Neuronal stem cell (in vitro differentiated cells): ENCODE measurements around the gene ALG1.

ENCODE experiments used
- DNase-seq: peaks from one replicate; pipeline ENCODE4 v3.0.0-alpha.2; 2013; ENCODE audit warnings: low spot score
- H2AFZ ChIP-seq: one replicate; pipeline ENCODE4 v1.6.1; 2013; ENCODE audit warnings: mild to moderate bottlenecking, low read length, inconsistent platforms
- H2AK5ac ChIP-seq: 2 replicates; pipeline ENCODE4 v1.6.1; 2013; ENCODE audit warnings: low read depth, mild to moderate bottlenecking, inconsistent platforms, low read length, moderate library complexity, mixed read lengths
- H2BK120ac ChIP-seq: 2 replicates; pipeline ENCODE4 v1.6.1; 2013; ENCODE audit warnings: low read depth, mild to moderate bottlenecking, inconsistent platforms, low read length, moderate library complexity, mixed read lengths
- H2BK12ac ChIP-seq: one replicate; pipeline ENCODE4 v1.6.1; 2013; ENCODE audit warnings: low read length, inconsistent platforms
- H2BK15ac ChIP-seq: 2 replicates; pipeline ENCODE4 v1.6.1; 2013; ENCODE audit warnings: mild to moderate bottlenecking, low read length, inconsistent platforms, mixed read lengths
- H2BK5ac ChIP-seq: one replicate; pipeline ENCODE4 v1.6.1; 2013; ENCODE audit warnings: inconsistent platforms, mild to moderate bottlenecking, low read length, moderate library complexity
- H3K14ac ChIP-seq: one replicate; pipeline ENCODE4 v1.6.1; 2013; ENCODE audit warnings: low read length, inconsistent platforms
- H3K18ac ChIP-seq: 2 replicates; pipeline ENCODE4 v1.6.1; 2013; ENCODE audit warnings: low read length, inconsistent platforms
- H3K23ac ChIP-seq: 2 replicates; pipeline ENCODE4 v1.6.1; 2013; ENCODE audit warnings: low read depth, mild to moderate bottlenecking, mixed read lengths, low read length, inconsistent platforms; ENCODE audit not compliant: poor library complexity
- H3K27ac ChIP-seq: replicated peaks from 3 replicates; pipeline ENCODE4 v1.5.1; 2013; ENCODE audit warnings: low read length, inconsistent platforms
- H3K27me3 ChIP-seq, 3 experiments: 2 replicates each; pipeline ENCODE4 v1.6.1; 2013; ENCODE audit warnings: low read length in 3 of 3, mild to moderate bottlenecking in 2 of 3, inconsistent platforms in 1 of 3, low read depth in 1 of 3, mixed read lengths in 1 of 3, moderate library complexity in 1 of 3; ENCODE audit not compliant: control insufficient read depth in 3 of 3, insufficient read depth in 3 of 3
- H3K36me3 ChIP-seq, 2 donors: replicated peaks in 1 of 2; 2 replicates each; pipeline ENCODE4 v1.6.1; 2013; ENCODE audit warnings: low read length in 2 of 2; ENCODE audit not compliant: control insufficient read depth in 2 of 2, insufficient read depth in 2 of 2
- H3K4ac ChIP-seq: 2 replicates; pipeline ENCODE4 v1.6.1; 2013; ENCODE audit warnings: inconsistent platforms, mild to moderate bottlenecking, low read length, moderate library complexity
- H3K4me1 ChIP-seq, 2 donors: 1 replicate in 1 of 2; 2 replicates in 1 of 2; pipeline ENCODE4 v1.6.1; 2013; ENCODE audit warnings: low read length in 2 of 2, low read depth in 1 of 2; ENCODE audit not compliant: control insufficient read depth in 2 of 2, insufficient read depth in 1 of 2
- H3K4me2 ChIP-seq: one replicate; pipeline ENCODE4 v1.6.1; 2013; ENCODE audit warnings: mild to moderate bottlenecking, low read length, inconsistent platforms; ENCODE audit not compliant: insufficient read depth, poor library complexity, severe bottlenecking
- H3K4me3 ChIP-seq, 2 donors: 2 replicates each; pipeline ENCODE4 v1.5.1; 2013; ENCODE audit warnings: low read length in 2 of 2, mild to moderate bottlenecking in 2 of 2, inconsistent platforms in 1 of 2, moderate library complexity in 1 of 2
- H3K79me1 ChIP-seq: one replicate; pipeline ENCODE4 v1.6.1; 2013; ENCODE audit warnings: low read depth, mild to moderate bottlenecking, inconsistent platforms, low read length, moderate library complexity
- H3K9ac ChIP-seq: one replicate; pipeline ENCODE4 v1.6.1; 2013; ENCODE audit warnings: mild to moderate bottlenecking, low read depth, low read length, inconsistent platforms; ENCODE audit not compliant: poor library complexity
- H3K9me3 ChIP-seq, 2 donors: replicated peaks in 1 of 2; 2 replicates each; pipeline versions ENCODE3 to v1.6.1; 2013; ENCODE audit warnings: low read length in 2 of 2, mild to moderate bottlenecking in 2 of 2, inconsistent platforms in 1 of 2, low read depth in 1 of 2, mixed read lengths in 1 of 2, moderate library complexity in 1 of 2; ENCODE audit not compliant: control insufficient read depth in 2 of 2, insufficient read depth in 1 of 2
- H4K8ac ChIP-seq: one replicate; pipeline ENCODE4 v1.6.1; 2013; ENCODE audit warnings: low read depth, mild to moderate bottlenecking, inconsistent platforms, low read length, moderate library complexity
- H4K91ac ChIP-seq: one replicate; pipeline ENCODE4 v1.6.1; 2013; ENCODE audit warnings: low read length, low read depth, mild to moderate bottlenecking, inconsistent platforms; ENCODE audit not compliant: poor library complexity
- WGBS, 2 donors: extraction: QIAGEN DNeasy Blood & Tissue Kit; methylation state at CpG; one replicate each; pipeline ENCODE4 v1.1.7; 2013; ENCODE audit warnings: missing lambda C conversion rate in 2 of 2, mixed read lengths in 1 of 2; ENCODE audit not compliant: insufficient read length in 2 of 2, insufficient replicate concordance in 1 of 2; ENCODE audit errors: extremely low coverage in 2 of 2; 5-methylcytosine and 5-hydroxymethylcytosine counted together

The ALG1 gene

GRCh38 chr16:5030251-5030870 lies 41.3 kb upstream of the ALG1 start:
- Histone ChIP-seq H2BK15ac (no peak overlapping the region), H3K79me1 (peaks cover 7% of the 10 kb centered on the region), H2BK5ac (no peak overlapping the region), H3K9ac (no peak overlapping the region), H3K4me1 (peaks cover 0 to 12% of the 10 kb centered on the region in 2 donors), H2AK5ac (no peak overlapping the region), H2AFZ (no peak overlapping the region), H3K23ac (no peak overlapping the region), H3K27ac (no peak overlapping the region), H4K91ac (no peak overlapping the region), H3K18ac (no peak overlapping the region), H3K36me3 (no peaks in the 10 kb centered on the region), H3K4me3 (no peak overlapping the region), H2BK120ac (no peak overlapping the region), H3K27me3 (peaks cover 0 to 1% (median 0%) of the 10 kb centered on the region in 3 experiments), H3K4me2 (no peak overlapping the region), H3K4ac (no peak overlapping the region), H4K8ac (peak overlapping the region; percentile 48), H2BK12ac (no peak overlapping the region), H3K9me3 (no peaks in the 10 kb centered on the region), H3K14ac (no peak overlapping the region)
- no peak for DNase-seq
- WGBS, 2 donors, result no CpG with 5 or more reads among the region's 12 CpGs

- no peaks in the 10 kb centered on the region for H3K36me3 ChIP-seq
- H3K27me3 ChIP-seq, result peaks cover 0 to 1% (median 0%) of the 10 kb centered on the region in 3 experiments
- no peak overlapping the region for H2BK120ac ChIP-seq
- no peak overlapping the region for H2BK5ac ChIP-seq
- DNase-seq, result no peak
- H3K4me2 ChIP-seq, result no peak overlapping the region
- no peak overlapping the region for H3K4me3 ChIP-seq
- H2BK12ac ChIP-seq, result no peak overlapping the region
- H4K8ac ChIP-seq, result no peak overlapping the region
- H4K91ac ChIP-seq, result no peak overlapping the region
- no peak overlapping the region for H3K4ac ChIP-seq
- H3K79me1 ChIP-seq, result peaks cover 7% of the 10 kb centered on the region
- no peak overlapping the region for H3K14ac ChIP-seq
- no peak overlapping the region for H2BK15ac ChIP-seq
- H2AK5ac ChIP-seq, result no peak overlapping the region
- no peaks in the 10 kb centered on the region for H3K9me3 ChIP-seq
- H3K27ac ChIP-seq, result no peak overlapping the region
- no peak overlapping the region for H3K23ac ChIP-seq
- no peak overlapping the region for H3K18ac ChIP-seq
- no peak overlapping the region for H3K9ac ChIP-seq
- no CpG with 5 or more reads among the region's 7 CpGs for WGBS, 2 donors
- H3K4me1 ChIP-seq, result peaks cover under 1 to 19% of the 10 kb centered on the region in 2 donors
- H2AFZ ChIP-seq, result no peak overlapping the region
These were observed 40.0 kb upstream of the ALG1 start for GRCh38 chr16:5031601-5032000.

- no peak for DNase-seq
- Histone ChIP-seq H3K23ac (no peak overlapping the region), H2AFZ (peak overlapping the region; percentile 100), H3K4me3 (peak overlapping the region; percentile 75 to 96), H3K9me3 (no peaks in the 10 kb centered on the region), H2BK15ac (no peak overlapping the region), H3K4ac (no peak overlapping the region), H3K27ac (no peak overlapping the region), H2BK120ac (no peak overlapping the region), H4K8ac (no peak overlapping the region), H3K14ac (no peak overlapping the region), H4K91ac (no peak overlapping the region), H3K27me3 (peaks cover 0 to 1% (median 0%) of the 10 kb centered on the region in 3 experiments), H3K79me1 (peaks cover 7% of the 10 kb centered on the region), H2AK5ac (no peak overlapping the region), H3K4me1 (peaks cover 2 to 19% of the 10 kb centered on the region in 2 donors), H3K18ac (no peak overlapping the region), H3K4me2 (peak overlapping the region; percentile 95), H2BK12ac (no peak overlapping the region), H3K36me3 (no peaks in the 10 kb centered on the region), H2BK5ac (no peak overlapping the region), H3K9ac (no peak overlapping the region)
- WGBS, 2 donors, result no CpG with 5 or more reads among the region's 12 CpGs
These were observed 38.9 kb upstream of the ALG1 start for GRCh38 chr16:5032748-5033167.

- H2BK15ac ChIP-seq, result peak within 1 kb of the TSS; percentile 69
- H3K18ac ChIP-seq, result peak within 1 kb of the TSS; percentile 79
- H3K4me1 ChIP-seq, result peaks cover 2 to 19% of the 10 kb centered on the region in 2 donors
- WGBS, 2 donors, result no CpG with 5 or more reads among the region's 104 CpGs
- H4K91ac ChIP-seq, result no peak within 1 kb of the TSS
- peaks cover 0 to 1% (median 0%) of the 10 kb centered on the region in 3 experiments for H3K27me3 ChIP-seq
- peak within 1 kb of the TSS; percentile 86 for H3K23ac ChIP-seq
- H2BK5ac ChIP-seq, result no peak within 1 kb of the TSS
- no peak within 1 kb of the TSS for H2AK5ac ChIP-seq
- peak within 1 kb of the TSS; percentile 59 for H3K14ac ChIP-seq
- H2BK120ac ChIP-seq, result no peak within 1 kb of the TSS
- H3K4me2 ChIP-seq, result peak within 1 kb of the TSS; percentile 95
- peak within 1 kb of the TSS; percentile 17 for H2BK12ac ChIP-seq
- no peaks in the 10 kb centered on the region for H3K36me3 ChIP-seq
- no peak within 1 kb of the TSS for H3K4ac ChIP-seq
- peak within 1 kb of the TSS; percentile 81 for H3K9ac ChIP-seq
- H3K9me3 ChIP-seq, result no peaks in the 10 kb centered on the region
- DNase-seq, result peak; percentile 77
- peak within 1 kb of the TSS; percentile 100 for H4K8ac ChIP-seq
- no peak within 1 kb of the TSS for H3K27ac ChIP-seq
- peak within 1 kb of the TSS; percentile 100 for H2AFZ ChIP-seq
- H3K4me3 ChIP-seq, result peak within 1 kb of the TSS; percentile 75 to 96
- peaks cover 6% of the 10 kb centered on the region for H3K79me1 ChIP-seq
These were observed 38.1 kb upstream of the ALG1 start, which contains the start of gene NAGPA for GRCh38 chr16:5033256-5034166. Gene NAGPA, minus strand, starts transcription at chr16:5033935. Its CDS starts 21 bp downstream, at chr16:5033914.
